OCI-LY1 (cell line): Measurements from ENCODE around the gene OR2M2.

Experiments
- H2AFZ ChIP-seq: fragments of 200-600 bp; sonication (generic), shearing (Covaris generic); 2 replicates; pipeline ENCODE4 v1.6.0; 2014; ENCODE audit warnings: antibody characterized with exemption, mild to moderate bottlenecking, low read length
- H3F3A ChIP-seq: fragments of 200-600 bp; sonication (generic), shearing (Covaris generic); 2 replicates; pipeline ENCODE4 v1.6.0; 2014; ENCODE audit warnings: mild to moderate bottlenecking, antibody characterized with exemption, low read length, moderate library complexity; ENCODE audit not compliant: insufficient read depth
- H3K27ac ChIP-seq: fragments of 200-600 bp; sonication (generic); 2 replicates; pipeline ENCODE4 v1.5.1; 2014; ENCODE audit warnings: low read length, mixed run types, mild to moderate bottlenecking, low read depth; ENCODE audit not compliant: poor library complexity, severe bottlenecking
- H3K27me3 ChIP-seq: fragments of 200-600 bp; sonication (generic); 2 replicates; pipeline ENCODE4 v1.6.0; 2014; ENCODE audit warnings: antibody characterized with exemption, mild to moderate bottlenecking, low read length, moderate library complexity; ENCODE audit not compliant: insufficient read depth
- H3K36me3 ChIP-seq: fragments of 200-600 bp; sonication (generic); 2 replicates; pipeline ENCODE4 v1.6.1; 2014; ENCODE audit warnings: mild to moderate bottlenecking, antibody characterized with exemption, low read length, moderate library complexity, mixed read lengths; ENCODE audit not compliant: insufficient read depth
- H3K4me1 ChIP-seq: fragments of 200-600 bp; sonication (generic); 2 replicates; pipeline ENCODE4 v1.5.1; 2014; ENCODE audit warnings: mild to moderate bottlenecking, low read length, moderate library complexity; ENCODE audit not compliant: insufficient read depth, severe bottlenecking
- H3K4me2 ChIP-seq: fragments of 200-600 bp; sonication (generic), shearing (Covaris generic); 2 replicates; pipeline ENCODE4 v1.6.1; 2014; ENCODE audit warnings: low read length
- H3K4me3 ChIP-seq: fragments of 200-600 bp; sonication (generic); 2 replicates; pipeline ENCODE4 v1.5.1; 2014; ENCODE audit warnings: low read length, low read depth, mild to moderate bottlenecking, mixed read lengths; ENCODE audit not compliant: poor library complexity, severe bottlenecking
- H3K79me2 ChIP-seq: fragments of 200-600 bp; shearing (Covaris generic); 2 replicates; pipeline ENCODE4 v1.6.1; 2016; ENCODE audit warnings: mixed run types, low read length, mixed read lengths; ENCODE audit not compliant: insufficient read depth
- H3K9ac ChIP-seq: fragments of 200-600 bp; sonication (generic), shearing (Covaris generic); 2 replicates; pipeline ENCODE4 v1.6.1; 2014; ENCODE audit warnings: mild to moderate bottlenecking, low read length, mixed read lengths
- H3K9me2 ChIP-seq: fragments of 200-600 bp; sonication (generic), shearing (Covaris generic); 2 replicates; pipeline ENCODE4 v1.6.1; 2014; ENCODE audit warnings: low read depth, mild to moderate bottlenecking, low read length, mixed read lengths
- H3K9me3 ChIP-seq: fragments of 200-600 bp; shearing (Covaris generic); 2 replicates; pipeline ENCODE4 v1.6.1; 2014; ENCODE audit warnings: low read length, mixed read lengths
- H4K20me1 ChIP-seq: fragments of 200-600 bp; sonication (generic), shearing (Covaris generic); 2 replicates; pipeline ENCODE4 v1.6.0; 2016; ENCODE audit warnings: mild to moderate bottlenecking, low read length; ENCODE audit not compliant: insufficient read depth
- EZH2 ChIP-seq: fragments of 200-600 bp; sonication (generic), shearing (Covaris generic); IDR thresholded peaks from 2 replicates; pipeline ENCODE4 v1.8.0; 2017; ENCODE audit warnings: borderline replicate concordance, mixed run types, mild to moderate bottlenecking, antibody characterized with exemption, low read length, moderate library complexity, mixed read lengths
- TF ChIP-seq, protein P1 (sequence below): fragments of 200-600 bp; sonication (generic), shearing (Covaris generic); IDR thresholded peaks from 2 replicates; pipeline ENCODE4 v1.5.1; 2017; ENCODE audit warnings: mild to moderate bottlenecking, antibody characterized with exemption, low read length, moderate library complexity, mixed read lengths

Gene OR2M2

DNA sequence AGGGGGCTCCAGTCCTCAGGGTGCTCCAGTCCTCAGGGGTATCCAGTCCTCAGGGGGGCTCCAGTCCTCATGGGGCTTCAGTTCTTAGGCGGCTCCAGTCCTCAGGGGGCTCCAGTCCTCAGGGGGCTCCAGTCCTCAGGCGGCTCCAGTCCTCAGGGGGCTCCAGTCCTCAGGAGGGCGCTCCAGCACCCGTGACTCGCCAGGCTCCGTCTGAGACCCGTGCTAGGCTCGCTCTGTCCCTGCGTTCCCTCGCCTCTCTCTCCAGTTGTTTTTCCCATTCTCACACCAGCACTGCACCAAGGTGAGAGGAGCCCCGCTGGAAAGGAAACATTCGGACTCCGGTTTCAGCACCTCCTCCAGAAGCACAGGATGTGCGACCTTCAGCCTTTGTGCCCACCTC, 9.4 kb upstream of the OR2M2 start:
- Histone ChIP-seq H3K79me2 (no peaks in the 10 kb centered on the region), H3K4me1 (no peaks in the 10 kb centered on the region), H2AFZ (no peak overlapping the region), H3K36me3 (no peaks in the 10 kb centered on the region), H3K4me2 (no peak overlapping the region), H3K9ac (no peak overlapping the region), H4K20me1 (no peaks in the 10 kb centered on the region), H3K27ac (no peak overlapping the region), H3K27me3 (no peaks in the 10 kb centered on the region), H3F3A (no peaks in the 10 kb centered on the region), H3K4me3 (no peak overlapping the region), H3K9me2 (no peaks in the 10 kb centered on the region), H3K9me3 (no peaks in the 10 kb centered on the region)
- TF ChIP-seq, protein P1, sequence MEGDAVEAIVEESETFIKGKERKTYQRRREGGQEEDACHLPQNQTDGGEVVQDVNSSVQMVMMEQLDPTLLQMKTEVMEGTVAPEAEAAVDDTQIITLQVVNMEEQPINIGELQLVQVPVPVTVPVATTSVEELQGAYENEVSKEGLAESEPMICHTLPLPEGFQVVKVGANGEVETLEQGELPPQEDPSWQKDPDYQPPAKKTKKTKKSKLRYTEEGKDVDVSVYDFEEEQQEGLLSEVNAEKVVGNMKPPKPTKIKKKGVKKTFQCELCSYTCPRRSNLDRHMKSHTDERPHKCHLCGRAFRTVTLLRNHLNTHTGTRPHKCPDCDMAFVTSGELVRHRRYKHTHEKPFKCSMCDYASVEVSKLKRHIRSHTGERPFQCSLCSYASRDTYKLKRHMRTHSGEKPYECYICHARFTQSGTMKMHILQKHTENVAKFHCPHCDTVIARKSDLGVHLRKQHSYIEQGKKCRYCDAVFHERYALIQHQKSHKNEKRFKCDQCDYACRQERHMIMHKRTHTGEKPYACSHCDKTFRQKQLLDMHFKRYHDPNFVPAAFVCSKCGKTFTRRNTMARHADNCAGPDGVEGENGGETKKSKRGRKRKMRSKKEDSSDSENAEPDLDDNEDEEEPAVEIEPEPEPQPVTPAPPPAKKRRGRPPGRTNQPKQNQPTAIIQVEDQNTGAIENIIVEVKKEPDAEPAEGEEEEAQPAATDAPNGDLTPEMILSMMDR, result no peak
- TF ChIP-seq EZH2, result no peak

DNA sequence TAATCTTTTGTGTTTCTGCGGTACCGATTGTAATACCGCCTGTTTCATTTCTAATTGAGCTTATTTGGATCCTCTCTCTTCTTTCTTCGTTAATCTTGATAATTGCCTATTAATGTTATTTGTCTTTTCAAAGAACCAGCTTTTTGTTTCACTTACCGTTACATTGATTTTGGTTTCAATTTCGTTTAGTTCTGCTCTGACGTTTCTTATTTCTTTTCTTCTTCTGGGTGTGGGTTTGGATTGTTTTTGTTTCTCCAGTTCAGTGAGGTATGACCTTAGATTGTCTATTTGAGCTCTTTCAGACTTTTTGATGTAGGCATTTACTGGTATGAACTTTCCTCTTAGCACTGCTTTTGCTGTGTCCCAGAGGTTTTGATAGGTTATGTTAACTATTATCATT, 9.4 kb downstream of the OR2M2 start:
- no peaks in the 10 kb centered on the region for H3K27me3 ChIP-seq
- no peaks in the 10 kb centered on the region for H3K9me2 ChIP-seq
- no peak overlapping the region for H3K27ac ChIP-seq
- H4K20me1 ChIP-seq, result no peaks in the 10 kb centered on the region
- H2AFZ ChIP-seq, result no peak overlapping the region
- no peaks in the 10 kb centered on the region for H3F3A ChIP-seq
- no peak overlapping the region for H3K9ac ChIP-seq
- no peak overlapping the region for H3K4me2 ChIP-seq
- H3K9me3 ChIP-seq, result no peaks in the 10 kb centered on the region
- H3K4me1 ChIP-seq, result no peaks in the 10 kb centered on the region
- no peaks in the 10 kb centered on the region for H3K79me2 ChIP-seq
- H3K36me3 ChIP-seq, result no peaks in the 10 kb centered on the region
- H3K4me3 ChIP-seq, result no peak overlapping the region
- TF ChIP-seq EZH2, result no peak
- TF ChIP-seq, protein P1, result no peak

DNA sequence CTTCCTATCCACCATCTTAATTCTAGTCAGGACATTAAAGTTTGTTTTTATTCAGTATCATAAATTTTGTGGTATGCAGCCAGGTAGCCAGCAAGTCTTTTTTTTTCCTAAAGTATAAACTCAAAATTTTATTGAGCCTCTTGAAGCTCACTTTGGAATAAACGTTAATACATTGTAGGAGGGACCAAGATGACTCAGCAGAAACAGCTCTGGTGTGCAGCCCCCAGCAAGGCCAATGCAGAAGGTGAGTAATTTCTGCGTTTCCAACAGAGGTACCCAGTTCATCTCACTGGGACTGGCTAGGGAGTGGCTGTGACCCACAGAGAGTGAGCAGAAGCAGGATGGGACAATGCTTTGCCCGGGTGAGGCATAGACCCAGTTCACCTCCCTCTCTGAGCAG, 12.7 kb downstream of the OR2M2 start:
- Histone ChIP-seq H3K9me2 (no peaks in the 10 kb centered on the region), H3K36me3 (no peaks in the 10 kb centered on the region), H3K4me1 (no peaks in the 10 kb centered on the region), H3K27me3 (no peaks in the 10 kb centered on the region), H3F3A (no peaks in the 10 kb centered on the region), H3K9me3 (no peaks in the 10 kb centered on the region), H3K27ac (no peak overlapping the region), H2AFZ (no peak overlapping the region), H3K4me3 (no peak overlapping the region), H3K4me2 (no peak overlapping the region), H4K20me1 (no peaks in the 10 kb centered on the region), H3K9ac (no peak overlapping the region), H3K79me2 (no peaks in the 10 kb centered on the region)
- TF ChIP-seq EZH2, result no peak
- TF ChIP-seq, protein P1, result no peak
